WI38 (cell line): ENCODE measurements around the gene ZBTB20.

Source experiments
- H3K4me3 ChIP-seq: 2 replicates; pipeline ENCODE4 v1.5.1; 2011; ENCODE audit warnings: low read depth, mild to moderate bottlenecking, control low read depth, low read length
- TF ChIP-seq, protein P1 (sequence below): IDR thresholded peaks from 2 replicates; pipeline ENCODE4 v1.5.1; 2012; ENCODE audit warnings: low read depth, mild to moderate bottlenecking, control low read depth, low read length

ZBTB20 gene

DNA sequence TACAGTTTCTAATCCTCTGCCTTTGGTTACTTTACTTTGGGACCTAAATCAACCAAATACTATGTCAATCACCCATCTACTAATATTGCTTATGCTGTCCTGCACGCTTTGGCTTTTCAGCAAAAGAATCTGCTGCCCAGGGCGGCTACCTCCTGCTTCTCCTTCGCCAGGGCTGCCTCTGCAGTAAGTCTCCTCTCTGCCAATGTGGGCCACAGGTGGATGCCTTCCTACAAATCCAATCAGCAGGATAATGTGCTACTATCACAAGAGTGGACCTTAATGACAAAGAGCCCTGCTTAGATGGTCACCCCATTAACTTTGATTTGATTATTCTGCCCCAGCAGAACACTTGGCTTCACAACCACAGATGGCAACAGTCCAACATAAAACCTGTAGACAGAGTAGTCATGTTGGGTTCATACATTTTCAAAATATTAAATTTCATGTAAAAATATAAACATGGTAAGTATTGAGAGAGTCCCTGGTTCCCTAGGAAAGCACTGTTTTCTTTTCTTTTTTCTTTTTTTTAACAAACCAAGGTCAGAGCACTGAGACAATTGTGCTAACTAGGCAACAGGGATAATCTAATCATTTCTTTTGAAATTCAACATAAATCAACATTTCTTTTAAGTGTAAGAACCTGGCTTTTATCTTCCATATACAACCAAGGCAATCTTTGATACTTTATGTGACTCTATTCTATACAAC, 298.3 kb downstream of the ZBTB20 start:
- TF ChIP-seq, protein P1, sequence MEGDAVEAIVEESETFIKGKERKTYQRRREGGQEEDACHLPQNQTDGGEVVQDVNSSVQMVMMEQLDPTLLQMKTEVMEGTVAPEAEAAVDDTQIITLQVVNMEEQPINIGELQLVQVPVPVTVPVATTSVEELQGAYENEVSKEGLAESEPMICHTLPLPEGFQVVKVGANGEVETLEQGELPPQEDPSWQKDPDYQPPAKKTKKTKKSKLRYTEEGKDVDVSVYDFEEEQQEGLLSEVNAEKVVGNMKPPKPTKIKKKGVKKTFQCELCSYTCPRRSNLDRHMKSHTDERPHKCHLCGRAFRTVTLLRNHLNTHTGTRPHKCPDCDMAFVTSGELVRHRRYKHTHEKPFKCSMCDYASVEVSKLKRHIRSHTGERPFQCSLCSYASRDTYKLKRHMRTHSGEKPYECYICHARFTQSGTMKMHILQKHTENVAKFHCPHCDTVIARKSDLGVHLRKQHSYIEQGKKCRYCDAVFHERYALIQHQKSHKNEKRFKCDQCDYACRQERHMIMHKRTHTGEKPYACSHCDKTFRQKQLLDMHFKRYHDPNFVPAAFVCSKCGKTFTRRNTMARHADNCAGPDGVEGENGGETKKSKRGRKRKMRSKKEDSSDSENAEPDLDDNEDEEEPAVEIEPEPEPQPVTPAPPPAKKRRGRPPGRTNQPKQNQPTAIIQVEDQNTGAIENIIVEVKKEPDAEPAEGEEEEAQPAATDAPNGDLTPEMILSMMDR = no peak
- no peak overlapping the region for H3K4me3 ChIP-seq

DNA sequence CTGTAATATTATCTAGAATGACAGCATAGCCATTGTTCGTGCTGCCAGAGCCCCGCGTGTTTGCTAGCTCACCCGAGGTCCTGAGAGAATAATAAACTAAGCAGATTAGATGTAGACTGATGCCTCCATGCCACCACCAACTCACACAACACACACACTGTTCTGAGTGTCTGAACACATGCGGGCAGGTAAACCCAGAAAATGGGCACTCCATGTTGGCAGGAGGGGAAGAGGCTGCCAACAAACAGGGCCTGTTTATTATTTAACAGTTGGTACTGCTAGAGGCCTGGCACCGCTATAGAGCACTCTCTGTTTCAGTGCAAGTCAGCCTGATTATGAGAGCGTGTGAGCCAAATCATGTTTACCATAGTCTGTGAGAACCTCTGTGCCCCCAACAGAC, 299.0 kb downstream of the ZBTB20 start:
- TF ChIP-seq, protein P1 = no peak

DNA sequence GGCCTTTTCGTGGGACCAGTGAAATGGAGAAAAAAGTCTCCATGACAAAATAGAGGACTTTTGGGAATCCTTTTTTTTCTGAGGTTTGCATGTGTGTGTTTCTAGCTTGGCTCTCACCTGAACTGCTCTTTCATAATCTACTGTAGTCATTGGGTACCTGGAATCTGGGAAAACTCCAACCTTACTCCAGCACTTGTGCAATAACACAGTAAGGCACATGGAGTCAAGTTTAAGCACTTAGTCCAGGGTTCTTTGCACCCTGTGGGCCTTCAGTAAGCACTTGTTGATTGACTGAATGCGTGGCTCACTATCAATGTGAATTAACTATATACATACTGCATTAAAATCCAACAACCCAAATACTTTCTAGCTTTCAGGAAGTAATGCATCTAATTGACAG, 299.5 kb downstream of the ZBTB20 start:
- H3K4me3 ChIP-seq = no peak overlapping the region
- TF ChIP-seq, protein P1 = no peak

More for the DNA sequence above, 299.0 kb downstream of the ZBTB20 start:
- no peak overlapping the region for H3K4me3 ChIP-seq

DNA sequence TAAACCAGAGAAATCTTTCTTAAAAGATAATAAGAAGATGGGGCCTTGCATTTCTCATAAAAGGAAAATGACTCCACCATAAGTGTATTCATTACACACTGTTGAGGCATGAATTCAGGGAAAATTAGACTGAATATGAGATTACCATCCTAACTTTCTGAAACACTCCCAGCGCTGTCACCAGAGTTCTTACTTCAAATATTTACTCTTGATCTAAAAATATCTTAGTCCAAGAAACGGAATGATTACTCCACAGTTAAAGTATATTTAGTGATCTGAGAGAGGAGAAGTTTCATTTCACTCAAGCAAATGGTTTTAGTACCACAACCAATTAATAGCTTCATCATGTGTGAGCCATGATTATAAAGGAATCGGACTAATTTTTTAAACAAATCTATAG, 300.3 kb downstream of the ZBTB20 start:
- TF ChIP-seq, protein P1 = no peak
- no peak overlapping the region for H3K4me3 ChIP-seq

GRCh38 chr3:114846252-114846651, 300.8 kb downstream of the ZBTB20 start:
- TF ChIP-seq, protein P1 = no peak
- no peak overlapping the region for H3K4me3 ChIP-seq

DNA sequence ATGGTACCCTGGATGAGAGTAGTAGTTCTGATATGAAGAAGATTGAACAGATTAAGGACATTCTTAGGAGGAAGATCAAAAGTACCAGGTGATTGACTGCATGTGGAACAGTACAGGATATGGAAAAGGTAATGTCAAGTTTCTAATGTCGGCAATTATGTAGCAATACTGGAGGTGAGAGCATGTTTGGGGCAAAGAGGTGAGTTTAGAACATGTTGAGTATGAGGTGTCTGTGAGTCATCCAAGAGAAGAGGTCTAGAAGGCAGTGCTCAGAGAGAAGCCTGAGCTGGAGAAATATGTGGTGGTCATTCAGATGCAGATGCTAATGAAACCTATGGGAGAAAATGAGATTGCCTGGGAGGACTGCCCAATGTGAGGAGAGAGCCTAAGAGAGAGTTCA, 305.6 kb downstream of the ZBTB20 start:
- no peak overlapping the region for H3K4me3 ChIP-seq
- TF ChIP-seq, protein P1 = no peak

DNA sequence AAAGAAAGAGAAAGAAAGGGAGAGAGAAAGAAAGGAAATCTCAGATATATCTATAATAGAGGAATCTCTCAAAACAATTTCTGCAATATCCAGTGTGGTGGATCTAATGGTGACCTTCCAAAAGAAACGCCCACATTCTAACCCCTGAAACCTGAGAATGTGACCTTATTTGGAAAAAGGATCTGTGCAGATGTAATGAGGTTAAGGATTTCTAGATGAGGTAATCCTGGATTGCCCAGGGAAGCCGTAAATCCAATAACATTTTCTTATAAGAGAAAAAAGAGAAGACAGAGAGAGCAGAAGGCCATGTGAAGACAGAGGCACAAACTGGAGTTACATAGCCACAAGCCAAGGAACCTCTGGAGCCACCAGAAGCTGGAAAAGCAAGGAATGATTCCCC, 307.6 kb downstream of the ZBTB20 start:
- TF ChIP-seq, protein P1 = no peak
- H3K4me3 ChIP-seq = no peak overlapping the region
